Cardiac muscle cell (in vitro differentiated cells and primary cell): ENCODE results near the gene UBA1. TPM values are rescaled to one million over a fixed set of nuclear protein-coding genes. Genes with fewer than 3 reads are reported as not detected.

Experiments
- DNase-seq, 2 donors: peaks; one replicate each; pipeline versions ENCODE4 v3.0.0 to v3.0.0-alpha.2; 2010 to 2017; ENCODE audit warnings: low read depth in 1 of 2, low spot score in 1 of 2
- H3K27ac ChIP-seq: fragments of 200-600 bp; sonication (generic); 2 replicates; pipeline ENCODE4 v1.5.1; 2016
- H3K27me3 ChIP-seq: fragments of 200-600 bp; sonication (generic); 2 replicates; pipeline ENCODE4 v1.6.0; 2016; ENCODE audit warnings: control low read depth
- H3K36me3 ChIP-seq: fragments of 200-600 bp; sonication (generic); 2 replicates; pipeline ENCODE4 v1.5.1; 2016; ENCODE audit warnings: control low read depth
- H3K4me1 ChIP-seq: fragments of 200-600 bp; sonication (generic); 2 replicates; pipeline ENCODE4 v1.8.1; 2017; ENCODE audit warnings: low read depth, mild to moderate bottlenecking, mixed run types
- H3K4me3 ChIP-seq: fragments of 200-600 bp; sonication (generic); 2 replicates; pipeline ENCODE4 v1.5.1; 2016; ENCODE audit warnings: mild to moderate bottlenecking
- H3K9me3 ChIP-seq: fragments of 200-600 bp; sonication (generic); 2 replicates; pipeline ENCODE4 v1.5.1; 2017; ENCODE audit warnings: low read depth, mild to moderate bottlenecking, control low read depth
- CTCF ChIP-seq: IDR thresholded peaks from 2 replicates; pipeline ENCODE4 v1.5.1; 2012; ENCODE audit warnings: low read depth, mild to moderate bottlenecking, low read length
- polyA plus RNA-seq: library from polyadenylated mRNA; unstranded; fragments of >200 nt; fragmentation: Nextera tagmentation; extraction: Ambion mirVana; gene quantifications from 2 replicates; pipeline ENCODE4 v1.2.1, GENCODE V29; 2016
- total RNA-seq: library from RNA; depleted of rRNA; stranded (reverse); fragments of >200 nt; gene quantifications from 2 replicates; pipeline ENCODE4 v1.2.3, GENCODE V29; 2016

Gene UBA1
- total and polyA plus RNA-seq, 2 experiments from 2014 or later = 280 to 386 TPM

DNA sequence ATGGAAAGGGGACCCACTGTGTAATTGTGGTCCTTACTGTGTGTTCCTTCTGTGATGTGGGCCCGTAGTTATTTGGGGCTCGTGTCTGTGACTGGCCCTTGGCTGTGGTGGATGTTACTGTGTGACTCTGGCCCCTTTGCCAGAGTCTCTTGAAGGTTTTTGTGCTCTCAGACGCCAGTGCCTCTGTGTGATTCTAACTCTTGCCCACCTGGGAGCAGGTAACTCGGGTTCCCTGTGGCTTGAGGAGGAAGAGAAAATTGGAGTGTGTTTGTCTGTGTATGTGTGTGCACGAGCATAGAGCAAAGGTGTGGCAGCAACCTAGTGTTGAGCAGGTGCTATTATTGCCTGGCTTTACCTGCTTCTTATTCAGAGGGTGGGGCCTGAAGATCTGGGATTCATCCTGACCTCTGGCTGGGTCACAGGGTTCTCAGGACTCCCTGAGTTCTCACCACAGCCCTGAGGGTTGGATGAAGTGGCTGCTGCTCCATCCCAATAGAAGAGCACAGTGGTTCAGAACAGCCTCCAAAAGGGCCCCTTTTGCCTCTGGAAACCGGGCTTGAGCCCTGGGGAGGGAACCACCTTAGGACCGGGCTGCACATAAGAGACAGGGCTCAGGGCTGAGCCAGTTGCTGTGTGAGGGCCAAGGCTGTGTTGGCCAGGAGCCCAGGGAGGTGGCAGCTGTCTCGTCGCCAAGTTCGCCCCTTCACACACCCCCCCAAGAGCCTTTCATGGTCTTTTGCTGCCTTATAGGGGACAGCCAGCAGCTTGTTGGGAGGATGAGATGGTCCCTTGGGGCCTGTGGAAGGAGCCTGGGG is 47.3 kb upstream of the UBA1 start:
- no peak overlapping the region for H3K27ac ChIP-seq
- no peak for DNase-seq
- TF ChIP-seq CTCF = no peak
- H3K4me3 ChIP-seq = peak overlapping the region; percentile 71
- H3K36me3 ChIP-seq = no peaks in the 10 kb centered on the region
- H3K27me3 ChIP-seq = no peaks in the 10 kb centered on the region
- no peaks in the 10 kb centered on the region for H3K4me1 ChIP-seq
- no peaks in the 10 kb centered on the region for H3K9me3 ChIP-seq

DNA sequence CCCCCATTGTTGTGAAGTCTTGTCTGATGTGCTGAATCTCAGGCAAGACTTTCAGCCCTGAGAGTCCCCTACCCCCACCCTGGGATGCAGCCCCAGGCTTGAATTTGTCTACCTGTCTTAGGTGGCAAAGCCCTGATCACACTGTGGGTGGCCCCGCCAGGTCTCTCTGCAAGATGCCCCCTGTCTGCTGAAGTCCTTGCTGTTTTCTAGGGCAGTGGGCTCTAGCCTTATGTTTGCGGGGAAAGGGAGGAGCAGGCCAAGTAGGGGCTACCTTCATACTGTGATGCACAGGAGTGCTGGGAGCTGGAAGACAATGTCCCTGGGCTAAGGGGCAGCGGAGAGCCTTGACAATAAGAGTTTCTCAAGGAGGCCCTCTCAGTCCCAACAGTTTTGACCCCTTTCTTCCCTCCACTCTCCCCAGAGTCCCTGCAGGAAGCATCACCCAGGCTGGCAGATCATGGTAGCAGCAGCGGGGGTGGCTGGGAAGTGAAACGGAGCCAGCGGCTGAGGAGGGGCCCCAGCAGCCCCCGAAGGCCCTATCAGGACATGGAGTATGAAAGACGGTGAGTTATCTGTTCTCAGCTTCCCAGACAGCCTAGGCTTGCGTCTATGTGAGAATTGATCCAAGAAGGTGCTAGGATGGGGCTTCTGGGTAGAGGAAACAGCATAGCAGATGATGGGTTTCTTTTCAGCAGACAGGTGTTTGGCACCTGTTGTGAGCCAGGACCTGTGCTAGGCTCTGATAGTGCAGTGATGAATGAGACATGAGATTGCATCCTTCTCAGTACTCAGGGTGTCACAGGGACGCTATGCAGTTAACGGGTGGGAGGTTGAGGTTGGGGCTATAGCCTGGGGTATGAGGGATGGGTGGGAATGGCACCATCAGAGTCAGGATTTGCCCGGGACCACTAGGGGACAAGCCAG is 46.4 kb upstream of the UBA1 start:
- no peaks in the 10 kb centered on the region for H3K4me1 ChIP-seq
- no peak for TF ChIP-seq CTCF
- H3K27me3 ChIP-seq = no peaks in the 10 kb centered on the region
- H3K9me3 ChIP-seq = no peaks in the 10 kb centered on the region
- no peak overlapping the region for H3K4me3 ChIP-seq
- no peak for DNase-seq
- no peak overlapping the region for H3K27ac ChIP-seq
- H3K36me3 ChIP-seq = peaks cover 6% of the 10 kb centered on the region

- Histone ChIP-seq H3K9me3 (no peaks in the 10 kb centered on the region), H3K4me1 (no peaks in the 10 kb centered on the region), H3K36me3 (peaks cover 6% of the 10 kb centered on the region), H3K4me3 (no peak overlapping the region), H3K27ac (no peak overlapping the region), H3K27me3 (no peaks in the 10 kb centered on the region)
- DNase-seq = peak in 1 of 2 donors; percentile 15
- no peak for TF ChIP-seq CTCF
Measured at GRCh38 chrX:47148946-47149345, 44.7 kb upstream of the UBA1 start.

DNA sequence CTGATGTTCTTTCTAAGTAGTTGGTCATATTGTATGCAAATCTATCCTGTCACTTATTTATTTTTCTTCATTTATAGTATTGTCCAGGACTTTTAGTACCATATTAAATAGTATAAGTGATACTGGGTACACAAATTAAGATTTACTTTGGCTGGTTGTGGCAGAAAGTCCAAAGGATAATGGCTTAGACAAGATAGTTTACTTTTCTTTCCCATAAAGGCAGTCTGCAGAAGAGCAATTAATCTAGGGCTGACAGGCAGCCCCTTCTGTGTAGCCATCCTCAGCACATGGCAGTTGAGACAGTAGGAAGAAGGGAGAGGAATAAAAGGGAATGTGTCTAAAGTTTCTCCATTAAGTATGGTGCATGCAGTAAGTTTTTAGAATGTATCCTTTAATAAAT is 42.2 kb upstream of the UBA1 start:
- H3K4me1 ChIP-seq = no peaks in the 10 kb centered on the region
- no peaks in the 10 kb centered on the region for H3K27me3 ChIP-seq
- H3K27ac ChIP-seq = no peak overlapping the region
- TF ChIP-seq CTCF = no peak
- no peak overlapping the region for H3K4me3 ChIP-seq
- no peak for DNase-seq
- peaks cover 6% of the 10 kb centered on the region for H3K36me3 ChIP-seq
- no peaks in the 10 kb centered on the region for H3K9me3 ChIP-seq

DNA sequence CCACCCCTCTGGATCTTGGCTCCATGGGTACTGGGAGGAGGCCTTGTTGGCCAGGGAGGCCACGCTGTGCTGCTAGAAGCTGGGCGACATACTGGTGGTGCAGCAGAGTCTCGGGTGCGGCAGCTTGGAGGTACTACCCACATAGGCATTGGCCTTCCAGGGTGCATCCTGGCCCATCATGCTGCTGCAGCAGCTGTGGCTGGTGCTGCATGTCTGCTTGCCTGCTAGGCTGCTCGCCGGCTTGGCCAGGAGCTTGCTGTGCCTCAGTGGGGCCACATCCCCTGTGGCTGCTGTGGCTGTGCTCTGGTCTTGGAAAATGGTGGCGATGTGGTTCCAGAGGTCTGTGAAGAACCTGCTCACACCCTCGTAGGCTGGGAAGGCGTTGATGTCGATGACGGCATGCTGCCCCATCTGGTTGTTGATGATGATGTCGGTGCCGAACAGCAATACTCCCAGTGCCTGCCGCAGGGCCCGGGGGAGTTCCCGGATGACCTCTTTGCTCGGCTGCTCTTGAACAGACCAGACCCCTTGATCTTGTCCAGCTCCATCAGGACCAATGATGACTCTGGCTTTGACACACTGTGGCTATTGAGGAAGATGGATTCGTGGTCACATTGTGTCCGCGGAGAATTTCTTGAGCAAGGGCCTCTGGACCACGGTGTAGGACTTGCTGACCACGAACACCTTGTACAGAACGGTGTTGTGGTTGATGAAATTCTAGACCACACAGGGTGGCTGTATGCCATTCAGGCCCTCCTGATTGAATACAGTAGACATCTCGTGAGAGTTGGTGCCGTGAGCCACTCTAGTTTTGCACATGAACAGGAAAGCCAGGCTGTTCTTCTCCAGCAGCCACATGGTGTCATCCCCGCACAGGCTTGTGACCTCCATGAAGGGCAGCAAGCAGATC is 36.8 kb upstream of the UBA1 start:
- Histone ChIP-seq H3K4me1 (no peaks in the 10 kb centered on the region), H3K4me3 (no peak overlapping the region), H3K36me3 (peaks cover under 1% of the 10 kb centered on the region), H3K9me3 (no peaks in the 10 kb centered on the region), H3K27ac (no peak overlapping the region), H3K27me3 (no peaks in the 10 kb centered on the region)
- TF ChIP-seq CTCF = no peak
- no peak for DNase-seq
